Measurements from ENCODE around the gene PDZRN3. TPM values are rescaled to one million over a fixed set of nuclear protein-coding genes. Genes with fewer than 3 reads are reported as not detected.

Gene PDZRN3
- total RNA-seq, 1 experiment from 2014 or later: 5.9 TPM

DNA sequence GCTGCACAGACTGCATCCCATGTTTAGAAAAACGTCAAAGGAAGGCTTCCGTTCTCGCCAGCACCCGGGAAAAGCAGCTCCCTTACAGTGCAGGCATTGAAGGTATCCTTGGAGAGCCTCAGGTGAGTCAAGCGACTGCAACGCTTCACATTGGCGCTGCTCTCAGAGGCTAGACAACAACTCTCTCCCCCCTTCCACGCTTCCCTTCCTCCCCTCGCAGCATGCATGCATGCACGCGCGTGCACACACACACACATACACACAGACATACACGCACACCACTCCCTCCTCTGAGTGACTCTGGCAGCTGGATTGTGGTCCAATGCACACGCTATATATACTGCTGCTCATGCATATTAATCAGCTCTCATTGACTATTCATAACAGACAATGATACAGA lies 191.1 kb downstream of the PDZRN3 start:
- Histone ChIP-seq H3K14ac (ENCODE audit: insufficient read depth, low read length) (no peak overlapping the region), H4K20me1 (ENCODE audit: control insufficient read depth, insufficient read depth, insufficient read length) (no peaks in the 10 kb centered on the region), H3K27me3 (ENCODE audit: insufficient read depth, low read length) (no peaks in the 10 kb centered on the region), H3K79me2 (ENCODE audit: insufficient read depth, low read length) (no peaks in the 10 kb centered on the region), H3K9me3 (ENCODE audit: control insufficient read depth, low read depth, low read length) (no peaks in the 10 kb centered on the region), H3K4me2 (ENCODE audit: insufficient read depth, insufficient read length, low read length) (no peak overlapping the region), H2BK12ac (ENCODE audit: insufficient read length, low read depth, low read length) (no peak overlapping the region), H3K56ac (ENCODE audit: insufficient read length, low read depth, low read length) (no peak overlapping the region), H2BK120ac (ENCODE audit: low read depth, low read length, poor library complexity, severe bottlenecking) (no peak overlapping the region), H2BK5ac (ENCODE audit: insufficient read length, low read length) (no peak overlapping the region), H3K23me2 (ENCODE audit: insufficient read length, low read depth, low read length, poor library complexity, severe bottlenecking) (no peaks in the 10 kb centered on the region), H3K4ac (ENCODE audit: low read depth, low read length) (no peak overlapping the region), H3K9ac (ENCODE audit: extremely low read depth, insufficient read length, low read length) (no peak overlapping the region), H4K8ac (replicated peaks; ENCODE audit: insufficient read length, low read depth, low read length) (no peak overlapping the region), H3K23ac (ENCODE audit: insufficient read length, low read depth, low read length) (no peak overlapping the region), H3K79me1 (ENCODE audit: insufficient read depth, low read depth, low read length, poor library complexity, severe bottlenecking) (no peaks in the 10 kb centered on the region), H2AFZ (ENCODE audit: low read length) (no peak overlapping the region), H4K5ac (ENCODE audit: insufficient read length, low read depth, low read length) (no peak overlapping the region), H3K27ac (ENCODE audit: insufficient read length, low read depth, low read length) (no peak overlapping the region), H2BK20ac (ENCODE audit: low read depth, low read length, poor library complexity, severe bottlenecking) (no peak overlapping the region), H2BK15ac (ENCODE audit: low read depth, low read length) (no peak overlapping the region), H3T11ph (ENCODE audit: low read length) (no peak overlapping the region), H4K91ac (ENCODE audit: insufficient read length, low read depth, low read length) (no peak overlapping the region), H3K4me1 (ENCODE audit: insufficient read depth, low read length) (no peaks in the 10 kb centered on the region), H2AK5ac (ENCODE audit: insufficient read length, low read length) (no peak overlapping the region), H3K18ac (ENCODE audit: insufficient read length, low read depth, low read length) (no peak overlapping the region)
- no CpG with 5 or more reads among the region's 14 CpGs for WGBS (ENCODE audit: extremely low coverage, insufficient read length, low lambda C conversion rate)
- H3K4me1 Mint-ChIP-seq: peaks cover 14 to 30% of the 10 kb centered on the region in 2 experiments
- TF ChIP-seq, protein P1, sequence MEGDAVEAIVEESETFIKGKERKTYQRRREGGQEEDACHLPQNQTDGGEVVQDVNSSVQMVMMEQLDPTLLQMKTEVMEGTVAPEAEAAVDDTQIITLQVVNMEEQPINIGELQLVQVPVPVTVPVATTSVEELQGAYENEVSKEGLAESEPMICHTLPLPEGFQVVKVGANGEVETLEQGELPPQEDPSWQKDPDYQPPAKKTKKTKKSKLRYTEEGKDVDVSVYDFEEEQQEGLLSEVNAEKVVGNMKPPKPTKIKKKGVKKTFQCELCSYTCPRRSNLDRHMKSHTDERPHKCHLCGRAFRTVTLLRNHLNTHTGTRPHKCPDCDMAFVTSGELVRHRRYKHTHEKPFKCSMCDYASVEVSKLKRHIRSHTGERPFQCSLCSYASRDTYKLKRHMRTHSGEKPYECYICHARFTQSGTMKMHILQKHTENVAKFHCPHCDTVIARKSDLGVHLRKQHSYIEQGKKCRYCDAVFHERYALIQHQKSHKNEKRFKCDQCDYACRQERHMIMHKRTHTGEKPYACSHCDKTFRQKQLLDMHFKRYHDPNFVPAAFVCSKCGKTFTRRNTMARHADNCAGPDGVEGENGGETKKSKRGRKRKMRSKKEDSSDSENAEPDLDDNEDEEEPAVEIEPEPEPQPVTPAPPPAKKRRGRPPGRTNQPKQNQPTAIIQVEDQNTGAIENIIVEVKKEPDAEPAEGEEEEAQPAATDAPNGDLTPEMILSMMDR (conservative IDR thresholded peaks at IDR 0.05): no peak
- H3K27me3 Mint-ChIP-seq (ENCODE audit: low read depth): no peaks in the 10 kb centered on the region
- H3K27ac Mint-ChIP-seq: peak overlapping the region in 1 of 3 experiments; percentile 4; a peak in 1 of 7 replicates
- no peaks in the 10 kb centered on the region for H3K36me3 Mint-ChIP-seq (ENCODE audit: insufficient read depth in 1 of 3, low read depth in 3 of 3)
- no peak overlapping the region for H3K4me3 Mint-ChIP-seq
- no peaks in the 10 kb centered on the region for H3K9me3 Mint-ChIP-seq
- no peak for DNase-seq

All from H9 (cell line).